A549 (cell line): Measurements from ENCODE around the gene ASMT. TPM values are rescaled to one million over a fixed set of nuclear protein-coding genes. Genes with fewer than 3 reads are reported as not detected.

ENCODE experiments used
- ATAC-seq, 2 experiments: fragments of 200-7000 bp in 1 of 2; fragments of >200 bp in 1 of 2; cut with Nextera tagmentation in 1 of 2; cut with Tn5 transposase in 1 of 2; 3 replicates each; pipeline versions ENCODE4 v1.8.0 to v1.9.1; 2018 to 2020; ENCODE audit warnings: mild to moderate bottlenecking in 1 of 2, moderate library complexity in 1 of 2
- CTCF ChIA-PET: fragments of 300-600 bp; sonication (Branson Sonifier 250); formaldehyde crosslinking; extraction: SDS; loops from one replicate; lab custom pipeline; 2021; ENCODE audit warnings: antibody characterized with exemption, inconsistent platforms; lab: Yijun Ruan, JAX
- POLR2A ChIA-PET: fragments of 350-600 bp; formaldehyde crosslinking; extraction: SDS; loops from one replicate; lab custom pipeline; 2021; ENCODE audit warnings: antibody characterized with exemption, inconsistent platforms; lab: Yijun Ruan, JAX
- DNase-seq, 2 experiments: peaks; one replicate each; pipeline versions ENCODE4 v3.0.0 to v3.0.0-alpha.2; 2011 to 2016; ENCODE audit warnings: low read depth in 1 of 2, low spot score in 1 of 2
- FAIRE-seq: peaks from 2 replicates; lab custom pipeline; 2011; peaks lifted over from hg19 to GRCh38; lab: Jason Lieb, UNC
- H3K27ac ChIP-seq, 2 experiments: fragments of >200 bp; sonication (Bioruptor Twin); formaldehyde crosslinking; 3 replicates each; pipeline ENCODE4 v1.5.1; 2016 to 2017
- H3K4me1 ChIP-seq: fragments of >200 bp; sonication (Bioruptor Twin); formaldehyde crosslinking; 3 replicates; pipeline ENCODE4 v1.6.1; 2016
- H3K4me2 ChIP-seq: fragments of >200 bp; sonication (Bioruptor Twin); formaldehyde crosslinking; 3 replicates; pipeline ENCODE4 v1.6.1; 2016
- H3K4me3 ChIP-seq: fragments of >200 bp; sonication (Bioruptor Twin); formaldehyde crosslinking; 3 replicates; pipeline ENCODE4 v1.5.1; 2016
- H3K9me3 ChIP-seq: fragments of >200 bp; sonication (Bioruptor Twin); formaldehyde crosslinking; 3 replicates; pipeline ENCODE4 v1.6.1; 2016
- CBX2 ChIP-seq: fragments of 200-600 bp; sonication (generic); IDR thresholded peaks from 2 replicates; pipeline ENCODE4 v1.6.1; 2016; ENCODE audit warnings: low read depth, mild to moderate bottlenecking, borderline replicate concordance
- CBX8 ChIP-seq: fragments of 200-600 bp; sonication (generic); IDR thresholded peaks from 2 replicates; pipeline ENCODE4 v1.6.1; 2016
- CEBPB ChIP-seq, 2 experiments: fragments of >200 bp in 1 of 2; sonication (Bioruptor Twin) in 1 of 2; formaldehyde crosslinking in 1 of 2; IDR thresholded peaks; 2 replicates each; pipeline ENCODE4 v1.6.1; 2012 to 2016
- CHD2 ChIP-seq: fragments of 150-350 bp; IDR thresholded peaks from 2 replicates; pipeline ENCODE4 v1.6.1; 2014; ENCODE audit warnings: low read length; ENCODE audit not compliant: partially characterized antibody
- CTCF ChIP-seq: fragments of >200 bp; sonication (Bioruptor Twin); formaldehyde crosslinking; IDR thresholded peaks from 3 replicates; pipeline ENCODE4 v1.5.1; 2016
- EHF ChIP-seq: fragments of 250-450 bp; sonication (Bioruptor Pico); IDR thresholded peaks from 2 replicates; pipeline ENCODE4 v1.5.0; 2020; ENCODE audit warnings: mild to moderate bottlenecking
- EHMT2 ChIP-seq: fragments of 200-600 bp; sonication (generic); IDR thresholded peaks from 2 replicates; pipeline ENCODE4 v1.6.1; 2016; ENCODE audit warnings: antibody characterized with exemption, low read depth, mild to moderate bottlenecking, moderate library complexity
- FOSB ChIP-seq: fragments of 250-450 bp; sonication (Bioruptor Pico); IDR thresholded peaks from 2 replicates; pipeline ENCODE4 v1.5.0; 2020; ENCODE audit warnings: mild to moderate bottlenecking, moderate library complexity
- HOXB13 ChIP-seq: fragments of 250-450 bp; sonication (Bioruptor Pico); IDR thresholded peaks from 2 replicates; pipeline ENCODE4 v1.5.0; 2020; ENCODE audit warnings: low read depth, mild to moderate bottlenecking, moderate library complexity
- JUN ChIP-seq, 2 experiments: fragments of >200 bp; sonication (Bioruptor Twin); formaldehyde crosslinking; IDR thresholded peaks; 2 replicates in 1 of 2; 3 replicates in 1 of 2; pipeline ENCODE4 v1.6.1; 2016 to 2017
- JUNB ChIP-seq: fragments of >200 bp; sonication (Bioruptor Twin); formaldehyde crosslinking; IDR thresholded peaks from 2 replicates; pipeline ENCODE4 v1.6.1; 2016
- MAFK ChIP-seq: fragments of 450-650 bp; IDR thresholded peaks from 2 replicates; pipeline ENCODE4 v1.6.1; 2014; ENCODE audit not compliant: partially characterized antibody
- MAX ChIP-seq: IDR thresholded peaks from 2 replicates; pipeline ENCODE4 v1.6.1; 2012
- MYC ChIP-seq: IDR thresholded peaks from 2 replicates; pipeline ENCODE4 v1.6.1; 2012; ENCODE audit warnings: mild to moderate bottlenecking, inconsistent platforms, low read length, improper control_type of control experiment, borderline replicate concordance
- NFE2L2 ChIP-seq: fragments of 150-350 bp; conservative IDR thresholded peaks from 2 replicates; pipeline ENCODE4 v1.6.1; 2014; ENCODE audit warnings: low read length
- NPAS2 ChIP-seq: fragments of 250-450 bp; sonication (Bioruptor Pico); IDR thresholded peaks from 2 replicates; pipeline ENCODE4 v1.8.0; 2022; ENCODE audit warnings: mild to moderate bottlenecking, moderate library complexity, borderline replicate concordance
- NR3C1 ChIP-seq: fragments of >200 bp; sonication (Bioruptor Twin); formaldehyde crosslinking; IDR thresholded peaks from 3 replicates; pipeline ENCODE4 v1.6.1; 2017
- POLR2A ChIP-seq: IDR thresholded peaks from 2 replicates; pipeline ENCODE4 v1.6.1; 2012; ENCODE audit warnings: mild to moderate bottlenecking, low read length
- RARB ChIP-seq: fragments of 250-450 bp; sonication (Bioruptor Pico); IDR thresholded peaks from 2 replicates; pipeline ENCODE4 v1.8.0; 2021; ENCODE audit warnings: mild to moderate bottlenecking, moderate library complexity
- RFX5 ChIP-seq: fragments of 450-650 bp; IDR thresholded peaks from 2 replicates; pipeline ENCODE4 v1.7.1; 2014; ENCODE audit warnings: antibody characterized with exemption, mild to moderate bottlenecking, moderate library complexity
- SMC3 ChIP-seq: fragments of >200 bp; sonication (Bioruptor Twin); formaldehyde crosslinking; IDR thresholded peaks from 3 replicates; pipeline ENCODE4 v1.6.1; 2018; ENCODE audit warnings: inconsistent platforms
- SREBF2 ChIP-seq: fragments of 450-650 bp; IDR thresholded peaks from 2 replicates; pipeline ENCODE4 v1.6.1; 2014; ENCODE audit warnings: mild to moderate bottlenecking, moderate library complexity
- TP53 ChIP-seq: fragments of 250-450 bp; sonication (Bioruptor Pico); IDR thresholded peaks from 2 replicates; pipeline ENCODE4 v1.5.0; 2021; ENCODE audit warnings: mild to moderate bottlenecking, moderate library complexity
- USF2 ChIP-seq: fragments of 450-650 bp; IDR thresholded peaks from 2 replicates; pipeline ENCODE4 v1.6.1; 2014; ENCODE audit warnings: antibody characterized with exemption
- ZC3H11A ChIP-seq: fragments of 450-650 bp; IDR thresholded peaks from 2 replicates; pipeline ENCODE4 v1.6.1; 2014; ENCODE audit warnings: antibody characterized with exemption, mild to moderate bottlenecking
- ZFP36 ChIP-seq: fragments of 450-650 bp; IDR thresholded peaks from 2 replicates; pipeline ENCODE4 v1.6.1; 2014; ENCODE audit warnings: borderline replicate concordance; ENCODE audit not compliant: partially characterized antibody
- ZNF302 ChIP-seq: fragments of 250-450 bp; sonication (Bioruptor Pico); IDR thresholded peaks from 2 replicates; pipeline ENCODE4 v1.9.0; 2021; ENCODE audit warnings: inconsistent platforms, mild to moderate bottlenecking, moderate library complexity
- ZSCAN20 ChIP-seq: fragments of 250-450 bp; sonication (Bioruptor Pico); IDR thresholded peaks from 2 replicates; pipeline ENCODE4 v1.8.0; 2022; ENCODE audit warnings: mild to moderate bottlenecking, moderate library complexity
- WGBS: methylation state at CpG from one replicate; pipeline ENCODE4 v1.1.6; 2017; ENCODE audit errors: missing lambda C conversion rate; 5-methylcytosine and 5-hydroxymethylcytosine counted together
- polyA plus RNA-seq, 4 experiments: library from polyadenylated mRNA; depleted of rRNA in 3 of 4; stranded (reverse); fragments of >200 nt; fragmentation: RNase III in 1 of 4; extraction: RNeasy Plus Mini Kit Qiagen cat#74134 plus additional on column Dnase treatment in 1 of 4; gene quantifications; 2 replicates in 3 of 4; 3 replicates in 1 of 4; pipeline ENCODE4 v1.2.3, GENCODE V29; 2011 to 2017
- TF ChIP-seq, protein P1 (sequence below): fragments of 150-350 bp; IDR thresholded peaks from 2 replicates; pipeline ENCODE4 v1.6.1; 2014; ENCODE audit warnings: low read depth, mild to moderate bottlenecking, low read length
- TF ChIP-seq, protein P2 (sequence below): fragments of >200 bp; sonication (Bioruptor Twin); formaldehyde crosslinking; IDR thresholded peaks from 2 replicates; pipeline ENCODE4 v1.6.1; 2016

Gene ASMT
- polyA plus RNA-seq, 2 of the 4 experiments (the other 2 are of a cell fraction): 0.12 to 0.16 TPM

DNA sequence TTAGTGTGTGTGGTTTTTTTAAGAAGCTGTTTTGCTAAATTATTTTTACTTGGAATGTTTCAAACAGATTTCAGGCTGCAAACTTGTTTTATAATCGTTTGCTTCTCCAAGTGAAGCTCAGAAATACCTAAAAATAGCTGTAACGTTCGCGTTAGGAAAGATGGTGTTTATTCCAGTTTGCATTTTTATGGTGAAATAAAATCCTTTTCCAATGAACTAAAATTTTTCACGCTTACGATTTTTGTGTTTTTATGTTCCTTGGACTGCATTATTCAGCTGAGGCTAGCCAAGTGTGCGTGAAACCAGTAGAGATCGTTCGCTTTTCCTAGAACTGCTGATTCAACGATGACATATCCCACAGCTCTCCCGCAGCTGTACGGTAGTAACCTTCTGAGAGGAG, 12.6 kb upstream of the ASMT start:
- H3K4me1 ChIP-seq: no peaks in the 10 kb centered on the region
- H3K9me3 ChIP-seq: peaks cover 7% of the 10 kb centered on the region; the same call in 1 of the 3 replicates
- no peak overlapping the region for H3K4me3 ChIP-seq
- DNase-seq (no peak), ATAC-seq (no peak), FAIRE-seq (no peak)
- no peak overlapping the region for H3K27ac ChIP-seq
- ChIA-PET CTCF (no interaction called here), POLR2A (no interaction called here)
- TF ChIP-seq TP53 (no peak), CHD2 (no peak), JUN (IDR thresholded peaks at IDR 0.05) (no peak), CTCF (no peak), SMC3 (no peak), FOSB (no peak), HOXB13 (CRISPR knock-in tag) (no peak), ZC3H11A (no peak), NR3C1 (no peak), NPAS2 (CRISPR knock-in tag) (no peak), EHMT2 (no peak), EHF (CRISPR knock-in tag) (no peak), USF2 (no peak), CEBPB (IDR thresholded peaks at IDR 0.05) (no peak), ZSCAN20 (no peak), CBX8 (no peak), ZFP36 (no peak), NFE2L2 (no peak)
- no peak overlapping the region for H3K4me2 ChIP-seq
- 94% methylated on average over 12 of the region's 12 CpGs for WGBS

DNA sequence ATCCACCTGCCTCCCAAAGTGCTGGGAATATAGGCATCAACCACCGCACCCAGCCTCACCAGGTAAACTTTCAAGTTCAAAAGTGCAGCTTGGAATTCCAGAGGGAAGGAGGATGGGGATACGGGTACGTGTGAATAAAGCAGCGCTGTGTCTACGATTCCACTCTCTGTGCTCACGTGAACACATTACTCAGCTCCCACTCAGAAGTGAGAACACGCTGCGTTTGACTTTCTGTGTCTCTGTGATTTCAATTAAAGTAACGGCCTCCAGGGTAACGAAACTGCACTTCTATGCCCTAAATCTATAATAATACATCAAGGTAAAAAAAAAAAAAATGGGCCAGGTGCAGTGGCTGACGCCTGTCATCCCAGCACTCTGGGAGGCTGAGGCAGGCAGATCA, 8.4 kb upstream of the ASMT start:
- DNase-seq (no peak), ATAC-seq (no peak), FAIRE-seq (no peak)
- H3K27ac ChIP-seq: no peak overlapping the region
- TF ChIP-seq ZFP36 (no peak), CBX2 (no peak), NPAS2 (CRISPR knock-in tag) (no peak), RARB (CRISPR knock-in tag) (no peak), NFE2L2 (no peak), SMC3 (no peak), MAFK (no peak), NR3C1 (no peak), CHD2 (no peak), RFX5 (no peak), SREBF2 (no peak), CBX8 (no peak), TP53 (no peak), ZNF302 (CRISPR knock-in tag) (no peak), MAX (no peak), MYC (no peak), POLR2A (no peak), JUNB (no peak)
- TF ChIP-seq, protein P1, sequence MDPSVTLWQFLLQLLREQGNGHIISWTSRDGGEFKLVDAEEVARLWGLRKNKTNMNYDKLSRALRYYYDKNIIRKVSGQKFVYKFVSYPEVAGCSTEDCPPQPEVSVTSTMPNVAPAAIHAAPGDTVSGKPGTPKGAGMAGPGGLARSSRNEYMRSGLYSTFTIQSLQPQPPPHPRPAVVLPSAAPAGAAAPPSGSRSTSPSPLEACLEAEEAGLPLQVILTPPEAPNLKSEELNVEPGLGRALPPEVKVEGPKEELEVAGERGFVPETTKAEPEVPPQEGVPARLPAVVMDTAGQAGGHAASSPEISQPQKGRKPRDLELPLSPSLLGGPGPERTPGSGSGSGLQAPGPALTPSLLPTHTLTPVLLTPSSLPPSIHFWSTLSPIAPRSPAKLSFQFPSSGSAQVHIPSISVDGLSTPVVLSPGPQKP: no peak
- TF ChIP-seq, protein P2, sequence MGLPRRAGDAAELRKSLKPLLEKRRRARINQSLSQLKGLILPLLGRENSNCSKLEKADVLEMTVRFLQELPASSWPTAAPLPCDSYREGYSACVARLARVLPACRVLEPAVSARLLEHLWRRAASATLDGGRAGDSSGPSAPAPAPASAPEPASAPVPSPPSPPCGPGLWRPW: no peak
- H3K4me3 ChIP-seq: no peak overlapping the region
- CTCF ChIA-PET: no interaction called here
- H3K4me2 ChIP-seq: no peak overlapping the region
- H3K9me3 ChIP-seq: peaks cover 7% of the 10 kb centered on the region; the same call in 1 of the 3 replicates
- no peaks in the 10 kb centered on the region for H3K4me1 ChIP-seq
- WGBS: 92% methylated on average over 11 of the region's 11 CpGs
- POLR2A ChIA-PET: no interaction called here
